Measurements from ENCODE around the gene VPS39. TPM values are rescaled to one million over a fixed set of nuclear protein-coding genes. Genes with fewer than 3 reads are reported as not detected.

Gene VPS39
- total RNA-seq, 1 donor from 2014 or later: 29.2 TPM

DNA sequence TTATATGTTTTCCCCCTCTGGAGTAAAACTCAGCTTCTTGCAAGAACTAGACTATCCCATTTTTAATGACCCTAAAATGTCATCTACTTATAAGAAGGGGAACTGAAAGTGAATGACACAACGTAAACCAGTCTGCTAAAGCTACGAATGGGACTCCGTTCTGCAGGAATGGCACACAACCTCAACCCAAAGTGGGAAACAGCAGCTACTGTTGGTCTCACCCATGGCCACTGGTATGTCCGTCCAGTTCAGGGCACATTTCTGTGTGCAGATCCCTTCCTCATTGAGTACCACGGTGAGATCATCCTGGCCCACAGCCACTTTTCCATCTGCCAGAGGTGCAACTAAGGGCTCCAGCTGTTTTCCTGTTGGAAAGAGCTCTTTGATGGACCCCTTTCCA is 23.8 kb downstream of the VPS39 start:
- H3K9ac ChIP-seq (ENCODE audit: low read depth in 1 of 3, low read length in 3 of 3): no peak overlapping the region
- H3K4me3 ChIP-seq (ENCODE audit: low read length in 3 of 3): no peak overlapping the region
- H3K9me3 ChIP-seq (ENCODE audit: control insufficient read depth in 3 of 3, low read length in 3 of 3): no peaks in the 10 kb centered on the region
- no peaks in the 10 kb centered on the region for H3K27me3 ChIP-seq (ENCODE audit: control insufficient read depth in 3 of 3, insufficient read depth in 3 of 3, low read length in 3 of 3)
- H3K36me3 ChIP-seq (ENCODE audit: control insufficient read depth in 3 of 3, insufficient read depth in 3 of 3, low read length in 3 of 3): peaks cover 28 to 68% (median 60%) of the 10 kb centered on the region in 3 donors
- no peaks in the 10 kb centered on the region for H3K4me1 ChIP-seq (ENCODE audit: control insufficient read depth in 3 of 3, insufficient read depth in 3 of 3, low read length in 3 of 3)
- H3K27ac ChIP-seq (ENCODE audit: low read depth, low read length): no peak overlapping the region

DNA sequence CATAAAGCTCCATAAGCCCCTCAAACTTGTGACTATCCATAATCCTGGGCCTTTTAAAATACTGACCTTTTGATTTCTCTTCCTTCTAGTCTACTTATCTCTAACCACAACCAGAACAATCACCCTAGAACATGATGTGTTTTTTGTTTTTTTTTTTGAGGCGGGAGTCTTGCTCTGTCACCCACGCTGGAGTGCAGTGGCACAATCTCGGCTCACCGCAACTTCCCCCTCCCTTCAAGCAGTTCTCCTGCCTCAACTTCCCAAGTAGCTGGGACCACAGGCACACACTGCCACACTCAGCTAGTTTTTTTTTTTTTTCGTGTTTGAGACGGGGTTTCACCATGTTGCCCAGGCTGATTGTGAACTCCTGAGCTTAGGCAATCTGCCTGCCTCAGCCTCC is 25.1 kb downstream of the VPS39 start:
- Histone ChIP-seq H3K27ac (ENCODE audit: low read depth, low read length) (no peak overlapping the region), H3K9me3 (ENCODE audit: control insufficient read depth in 3 of 3, low read length in 3 of 3) (no peaks in the 10 kb centered on the region), H3K4me1 (ENCODE audit: control insufficient read depth in 3 of 3, insufficient read depth in 3 of 3, low read length in 3 of 3) (no peaks in the 10 kb centered on the region), H3K4me3 (ENCODE audit: low read length in 3 of 3) (no peak overlapping the region), H3K27me3 (ENCODE audit: control insufficient read depth in 3 of 3, insufficient read depth in 3 of 3, low read length in 3 of 3) (no peaks in the 10 kb centered on the region), H3K9ac (ENCODE audit: low read depth in 1 of 3, low read length in 3 of 3) (no peak overlapping the region), H3K36me3 (ENCODE audit: control insufficient read depth in 3 of 3, insufficient read depth in 3 of 3, low read length in 3 of 3) (peaks cover 30 to 62% (median 55%) of the 10 kb centered on the region in 3 donors)

DNA sequence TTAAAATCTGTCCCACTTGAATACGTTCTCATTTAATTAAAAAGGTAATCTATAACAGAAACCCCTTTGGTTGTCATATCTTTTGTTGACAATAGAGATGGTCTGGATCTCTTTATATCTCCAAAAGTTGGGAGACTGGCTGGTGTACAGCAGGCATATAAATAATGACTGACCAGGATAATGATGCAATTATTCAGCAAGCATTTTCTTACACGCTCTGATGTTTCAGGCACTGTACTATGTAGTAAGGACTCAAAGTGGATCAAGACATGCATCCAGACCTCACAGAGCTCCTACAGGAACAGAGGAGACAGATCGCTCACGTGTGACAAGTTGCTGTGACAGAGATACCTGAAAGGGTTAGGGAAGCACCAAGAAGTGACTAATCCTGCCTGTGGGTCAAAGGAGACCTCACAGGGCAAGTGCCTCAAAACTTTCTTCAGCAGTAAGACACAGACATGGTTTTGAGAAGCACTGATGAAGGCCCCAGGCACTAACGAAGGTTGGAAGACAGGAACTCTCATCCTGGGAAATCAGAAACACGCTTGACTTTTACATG is 25.7 kb downstream of the VPS39 start:
- no peaks in the 10 kb centered on the region for H3K4me1 ChIP-seq (ENCODE audit: control insufficient read depth in 3 of 3, insufficient read depth in 3 of 3, low read length in 3 of 3)
- no peaks in the 10 kb centered on the region for H3K27me3 ChIP-seq (ENCODE audit: control insufficient read depth in 3 of 3, insufficient read depth in 3 of 3, low read length in 3 of 3)
- H3K36me3 ChIP-seq (ENCODE audit: control insufficient read depth in 3 of 3, insufficient read depth in 3 of 3, low read length in 3 of 3): peaks cover 24 to 60% (median 51%) of the 10 kb centered on the region in 3 donors
- no peak overlapping the region for H3K4me3 ChIP-seq (ENCODE audit: low read length in 3 of 3)
- H3K9me3 ChIP-seq (ENCODE audit: control insufficient read depth in 3 of 3, low read length in 3 of 3): no peaks in the 10 kb centered on the region
- no peak overlapping the region for H3K27ac ChIP-seq (ENCODE audit: low read depth, low read length)
- H3K9ac ChIP-seq (ENCODE audit: low read depth in 1 of 3, low read length in 3 of 3): no peak overlapping the region

DNA sequence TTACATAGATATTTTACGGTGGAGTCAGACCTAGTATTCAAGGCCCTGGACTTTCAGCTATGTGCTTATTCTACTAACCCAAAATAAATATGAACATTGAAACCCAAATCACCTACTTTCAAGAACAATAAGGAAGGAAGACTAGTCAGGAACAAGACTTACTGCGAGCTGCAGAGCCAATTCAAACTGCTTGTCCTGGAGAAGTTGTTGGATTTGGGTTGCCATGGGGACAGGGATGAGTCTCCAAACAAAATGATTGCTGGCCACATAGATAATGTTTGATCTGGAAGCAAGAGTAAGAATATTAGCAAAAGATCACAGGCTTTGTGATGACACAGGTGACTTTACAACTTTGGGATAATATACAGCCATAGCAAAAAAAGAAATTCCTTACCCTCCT is 30.0 kb downstream of the VPS39 start:
- Histone ChIP-seq H3K4me1 (ENCODE audit: control insufficient read depth in 3 of 3, insufficient read depth in 3 of 3, low read length in 3 of 3) (no peaks in the 10 kb centered on the region), H3K27ac (ENCODE audit: low read depth, low read length) (no peak overlapping the region), H3K9ac (ENCODE audit: low read depth in 1 of 3, low read length in 3 of 3) (no peak overlapping the region), H3K4me3 (ENCODE audit: low read length in 3 of 3) (no peak overlapping the region), H3K36me3 (ENCODE audit: control insufficient read depth in 3 of 3, insufficient read depth in 3 of 3, low read length in 3 of 3) (peaks cover 14 to 47% (median 42%) of the 10 kb centered on the region in 3 donors), H3K9me3 (ENCODE audit: control insufficient read depth in 3 of 3, low read length in 3 of 3) (no peaks in the 10 kb centered on the region), H3K27me3 (ENCODE audit: control insufficient read depth in 3 of 3, insufficient read depth in 3 of 3, low read length in 3 of 3) (no peaks in the 10 kb centered on the region)

DNA sequence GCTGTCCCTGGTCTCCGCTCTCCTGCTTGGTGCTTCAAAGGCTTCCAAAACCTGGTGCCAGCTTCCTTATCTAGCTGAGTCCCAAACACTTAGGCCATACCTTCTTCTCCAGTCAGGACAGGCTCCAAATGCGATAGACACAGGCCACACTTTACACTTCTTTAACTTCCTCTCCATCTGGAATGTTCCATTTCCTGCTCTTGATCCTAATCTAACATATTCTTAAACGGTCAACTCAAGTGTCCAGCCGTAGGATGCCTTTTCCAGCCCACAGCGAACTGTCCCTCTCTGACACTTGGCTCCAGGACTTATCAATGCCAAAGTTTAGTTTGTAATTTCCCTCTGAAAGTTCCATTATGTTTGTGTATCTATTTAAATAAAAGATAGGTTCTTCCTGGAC is 32.4 kb downstream of the VPS39 start:
- peaks cover 25 to 62% (median 55%) of the 10 kb centered on the region in 3 donors for H3K36me3 ChIP-seq (ENCODE audit: control insufficient read depth in 3 of 3, insufficient read depth in 3 of 3, low read length in 3 of 3)

DNA sequence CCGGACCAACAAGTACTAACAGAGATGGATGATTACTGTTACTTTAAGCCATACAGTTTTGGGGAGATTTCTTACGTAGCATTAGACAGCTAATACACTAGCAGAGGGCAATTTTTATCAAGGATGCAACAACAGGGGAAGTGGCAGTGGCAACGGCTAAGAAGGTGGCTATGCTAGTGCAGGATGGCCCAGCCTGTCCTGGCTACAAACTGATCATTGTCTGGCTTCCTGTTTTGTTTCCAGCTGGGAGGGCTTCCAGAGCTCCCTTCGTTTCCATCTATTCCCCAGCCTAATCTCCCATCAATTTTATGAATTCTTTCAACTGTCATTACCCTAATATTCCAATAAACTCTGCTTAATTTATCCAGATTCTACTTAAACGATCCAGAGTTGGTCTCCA is 35.6 kb downstream of the VPS39 start:
- H3K27ac ChIP-seq (ENCODE audit: low read depth, low read length): no peak overlapping the region

More for the DNA sequence above, 32.4 kb downstream of the VPS39 start:
- Histone ChIP-seq H3K4me3 (ENCODE audit: low read length in 3 of 3) (no peak overlapping the region), H3K9me3 (ENCODE audit: control insufficient read depth in 3 of 3, low read length in 3 of 3) (no peaks in the 10 kb centered on the region), H3K27me3 (ENCODE audit: control insufficient read depth in 3 of 3, insufficient read depth in 3 of 3, low read length in 3 of 3) (no peaks in the 10 kb centered on the region), H3K9ac (ENCODE audit: low read depth in 1 of 3, low read length in 3 of 3) (no peak overlapping the region), H3K4me1 (ENCODE audit: control insufficient read depth in 3 of 3, insufficient read depth in 3 of 3, low read length in 3 of 3) (no peaks in the 10 kb centered on the region), H3K27ac (ENCODE audit: low read depth, low read length) (no peak overlapping the region)

DNA sequence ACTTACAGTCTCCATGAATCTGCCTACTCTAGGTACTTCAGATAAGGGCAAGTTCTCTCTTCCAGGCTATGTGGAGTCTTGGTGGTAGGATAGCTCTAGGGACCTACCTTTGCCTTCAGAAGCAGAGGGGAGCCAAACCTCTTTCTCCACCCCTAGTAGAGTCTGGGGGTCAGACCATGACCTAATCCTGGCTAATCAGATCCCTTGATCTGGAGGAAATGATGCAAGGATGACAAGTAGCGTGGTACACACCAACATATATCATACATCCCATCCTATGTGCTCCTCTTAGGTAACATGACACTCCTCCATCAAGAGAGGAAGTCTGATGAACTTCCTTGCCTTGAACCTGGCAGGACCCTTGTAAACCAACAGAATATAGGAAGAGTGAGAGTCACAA is 36.3 kb downstream of the VPS39 start:
- H3K27me3 ChIP-seq (ENCODE audit: control insufficient read depth in 3 of 3, insufficient read depth in 3 of 3, low read length in 3 of 3): no peaks in the 10 kb centered on the region
- no peaks in the 10 kb centered on the region for H3K9me3 ChIP-seq (ENCODE audit: control insufficient read depth in 3 of 3, low read length in 3 of 3)
- peaks cover 43 to 62% (median 59%) of the 10 kb centered on the region in 3 donors for H3K36me3 ChIP-seq (ENCODE audit: control insufficient read depth in 3 of 3, insufficient read depth in 3 of 3, low read length in 3 of 3)
- H3K9ac ChIP-seq (ENCODE audit: low read depth in 1 of 3, low read length in 3 of 3): no peak overlapping the region
- H3K27ac ChIP-seq (ENCODE audit: low read depth, low read length): no peak overlapping the region
- H3K4me3 ChIP-seq (ENCODE audit: low read length in 3 of 3): no peak overlapping the region
- H3K4me1 ChIP-seq (ENCODE audit: control insufficient read depth in 3 of 3, insufficient read depth in 3 of 3, low read length in 3 of 3): no peaks in the 10 kb centered on the region

More for the DNA sequence above, 35.6 kb downstream of the VPS39 start:
- Histone ChIP-seq H3K9ac (ENCODE audit: low read depth in 1 of 3, low read length in 3 of 3) (no peak overlapping the region), H3K27me3 (ENCODE audit: control insufficient read depth in 3 of 3, insufficient read depth in 3 of 3, low read length in 3 of 3) (no peaks in the 10 kb centered on the region), H3K36me3 (ENCODE audit: control insufficient read depth in 3 of 3, insufficient read depth in 3 of 3, low read length in 3 of 3) (peaks cover 36 to 60% (median 56%) of the 10 kb centered on the region in 3 donors), H3K4me3 (ENCODE audit: low read length in 3 of 3) (no peak overlapping the region), H3K9me3 (ENCODE audit: control insufficient read depth in 3 of 3, low read length in 3 of 3) (no peaks in the 10 kb centered on the region), H3K4me1 (ENCODE audit: control insufficient read depth in 3 of 3, insufficient read depth in 3 of 3, low read length in 3 of 3) (no peaks in the 10 kb centered on the region)

DNA sequence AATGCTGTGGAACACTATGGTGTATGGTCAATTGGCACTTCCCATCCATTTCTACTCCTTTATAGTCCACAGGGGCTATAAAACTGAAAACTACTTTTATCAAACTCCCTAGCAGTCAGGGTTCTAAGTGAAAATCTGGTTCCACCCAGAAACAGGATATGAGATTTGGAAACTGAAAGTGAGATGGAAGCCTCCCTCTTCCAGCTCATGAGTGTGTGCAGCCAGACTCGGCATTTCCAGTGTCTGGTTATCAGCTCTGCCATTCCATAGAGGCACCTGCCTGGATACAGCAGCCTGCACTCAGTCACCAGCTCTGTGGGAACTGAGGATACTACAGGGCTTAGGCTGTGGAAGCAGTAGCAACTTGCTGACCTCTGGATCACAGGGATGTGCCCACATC is 37.0 kb downstream of the VPS39 start:
- H3K27me3 ChIP-seq (ENCODE audit: control insufficient read depth in 3 of 3, insufficient read depth in 3 of 3, low read length in 3 of 3): no peaks in the 10 kb centered on the region
- H3K9ac ChIP-seq (ENCODE audit: low read depth in 1 of 3, low read length in 3 of 3): no peak overlapping the region
- H3K4me3 ChIP-seq (ENCODE audit: low read length in 3 of 3): no peak overlapping the region
- no peaks in the 10 kb centered on the region for H3K4me1 ChIP-seq (ENCODE audit: control insufficient read depth in 3 of 3, insufficient read depth in 3 of 3, low read length in 3 of 3)
- no peaks in the 10 kb centered on the region for H3K9me3 ChIP-seq (ENCODE audit: control insufficient read depth in 3 of 3, low read length in 3 of 3)
- peaks cover 50 to 67% (median 66%) of the 10 kb centered on the region in 3 donors for H3K36me3 ChIP-seq (ENCODE audit: control insufficient read depth in 3 of 3, insufficient read depth in 3 of 3, low read length in 3 of 3)
- H3K27ac ChIP-seq (ENCODE audit: low read depth, low read length): no peak overlapping the region

DNA sequence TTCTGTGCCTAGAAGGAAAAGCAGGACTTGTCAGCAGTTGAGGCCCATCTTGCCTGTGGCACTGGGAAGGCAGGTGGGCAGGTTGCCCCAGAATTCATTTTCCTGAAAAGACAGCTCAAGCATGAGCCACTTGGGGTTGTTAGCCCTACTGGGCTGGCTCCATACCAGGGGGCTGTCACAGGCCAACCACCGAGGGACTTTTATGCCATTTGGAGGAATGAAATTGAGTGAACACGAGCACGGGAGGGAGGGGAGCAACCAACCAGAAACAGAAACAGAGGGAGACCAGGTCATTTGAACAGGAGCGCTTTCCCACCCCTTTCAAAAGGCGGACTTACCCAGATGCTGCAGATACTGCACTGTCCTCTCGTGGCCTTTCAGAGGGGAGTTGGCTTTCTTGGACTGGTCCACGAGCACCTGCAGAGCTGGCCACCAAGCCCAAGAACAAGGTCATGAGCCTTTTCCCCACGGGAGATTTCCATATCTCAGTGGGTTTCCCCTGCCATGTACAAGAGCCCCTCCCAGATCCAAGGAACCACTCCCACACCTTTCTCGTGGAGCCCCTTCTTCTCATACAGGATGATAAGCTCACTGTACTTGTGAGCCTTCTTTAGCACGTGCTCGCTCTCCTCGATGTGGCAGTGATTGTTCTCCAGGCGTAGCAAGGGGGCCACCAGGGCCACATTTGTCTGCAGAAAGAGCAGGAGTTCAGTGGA is 41.7 kb downstream of the VPS39 start:
- no peaks in the 10 kb centered on the region for H3K9me3 ChIP-seq (ENCODE audit: control insufficient read depth in 3 of 3, low read length in 3 of 3)
- peaks cover 72 to 81% (median 76%) of the 10 kb centered on the region in 3 donors for H3K36me3 ChIP-seq (ENCODE audit: control insufficient read depth in 3 of 3, insufficient read depth in 3 of 3, low read length in 3 of 3)
- H3K9ac ChIP-seq (ENCODE audit: low read depth in 1 of 3, low read length in 3 of 3): no peak overlapping the region
- no peak overlapping the region for H3K27ac ChIP-seq (ENCODE audit: low read depth, low read length)
- H3K4me1 ChIP-seq (ENCODE audit: control insufficient read depth in 3 of 3, insufficient read depth in 3 of 3, low read length in 3 of 3): no peaks in the 10 kb centered on the region
- H3K27me3 ChIP-seq (ENCODE audit: control insufficient read depth in 3 of 3, insufficient read depth in 3 of 3, low read length in 3 of 3): no peaks in the 10 kb centered on the region
- no peak overlapping the region for H3K4me3 ChIP-seq (ENCODE audit: low read length in 3 of 3)

DNA sequence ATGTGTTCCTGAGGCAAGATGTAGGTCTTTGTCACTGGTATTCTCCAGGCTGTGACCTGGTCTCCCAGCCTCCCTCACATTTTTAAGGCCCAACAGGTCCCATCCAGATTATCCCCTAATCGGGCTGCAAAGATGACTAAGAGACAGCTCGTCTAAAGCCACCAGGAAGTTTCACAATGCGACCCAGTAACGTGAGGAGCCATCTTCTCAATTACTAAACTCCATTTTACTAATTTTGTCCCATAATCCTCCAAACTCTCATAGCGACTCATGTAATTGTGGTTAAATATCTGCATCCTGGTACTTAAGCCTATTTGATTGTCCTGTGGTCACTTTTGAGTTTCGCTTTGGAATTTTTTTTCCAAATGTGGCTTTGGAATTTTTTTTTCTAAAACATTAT is 43.0 kb downstream of the VPS39 start:
- H3K27ac ChIP-seq (ENCODE audit: low read depth, low read length): no peak overlapping the region

More for the DNA sequence above, 43.0 kb downstream of the VPS39 start:
- Histone ChIP-seq H3K27me3 (ENCODE audit: control insufficient read depth in 3 of 3, insufficient read depth in 3 of 3, low read length in 3 of 3) (no peaks in the 10 kb centered on the region), H3K36me3 (ENCODE audit: control insufficient read depth in 3 of 3, insufficient read depth in 3 of 3, low read length in 3 of 3) (peaks cover 74 to 85% (median 81%) of the 10 kb centered on the region in 3 donors), H3K4me3 (ENCODE audit: low read length in 3 of 3) (no peak overlapping the region), H3K4me1 (ENCODE audit: control insufficient read depth in 3 of 3, insufficient read depth in 3 of 3, low read length in 3 of 3) (no peaks in the 10 kb centered on the region), H3K9me3 (ENCODE audit: control insufficient read depth in 3 of 3, low read length in 3 of 3) (no peaks in the 10 kb centered on the region), H3K9ac (ENCODE audit: low read depth in 1 of 3, low read length in 3 of 3) (no peak overlapping the region)

Data from skeletal muscle tissue (tissue), 4 donors.